ELF-1 (cell line): ENCODE measurements around the gene NADK.

Experiments
- DNase-seq: peaks from one replicate; pipeline ENCODE4 v3.0.0-alpha.2; 2016; ENCODE audit warnings: low read depth, low spot score

NADK gene

DNA sequence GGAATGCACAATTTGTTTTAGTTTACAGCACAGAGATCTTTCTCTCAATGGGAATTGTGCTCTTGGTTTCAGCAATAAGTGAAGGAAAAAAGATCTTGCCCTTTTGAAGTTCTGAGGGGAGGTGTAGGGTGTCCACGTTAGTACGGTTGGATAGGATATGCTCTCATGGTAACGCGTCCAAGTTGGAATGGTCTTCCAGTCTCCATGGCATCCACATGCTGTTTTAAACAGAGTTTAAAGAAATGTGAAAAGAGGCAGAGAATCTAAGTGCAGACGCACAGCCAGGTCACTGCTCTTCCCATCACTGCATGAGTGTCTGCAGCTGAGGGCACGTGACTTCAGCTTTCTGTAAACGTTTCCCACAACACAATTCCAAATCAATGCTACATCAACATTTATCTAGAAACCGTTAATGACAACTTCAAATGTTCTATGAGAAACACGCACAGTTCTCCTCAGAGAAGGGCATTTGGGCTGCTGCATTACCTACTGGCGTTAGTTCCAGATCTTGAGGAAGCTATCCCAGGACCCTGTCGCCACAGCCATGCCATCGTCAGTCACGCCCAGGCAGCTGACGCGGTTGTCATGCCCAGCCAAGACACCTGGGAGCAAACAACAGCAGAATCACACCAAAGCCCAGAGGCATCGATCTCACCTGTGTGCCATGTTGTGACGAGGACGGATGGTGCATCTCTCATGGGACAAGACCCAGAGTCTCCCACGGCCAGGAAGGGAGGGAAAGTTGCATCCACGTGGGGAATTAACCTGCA is 8.8 kb upstream of the NADK start:
- DNase-seq: no peak

DNA sequence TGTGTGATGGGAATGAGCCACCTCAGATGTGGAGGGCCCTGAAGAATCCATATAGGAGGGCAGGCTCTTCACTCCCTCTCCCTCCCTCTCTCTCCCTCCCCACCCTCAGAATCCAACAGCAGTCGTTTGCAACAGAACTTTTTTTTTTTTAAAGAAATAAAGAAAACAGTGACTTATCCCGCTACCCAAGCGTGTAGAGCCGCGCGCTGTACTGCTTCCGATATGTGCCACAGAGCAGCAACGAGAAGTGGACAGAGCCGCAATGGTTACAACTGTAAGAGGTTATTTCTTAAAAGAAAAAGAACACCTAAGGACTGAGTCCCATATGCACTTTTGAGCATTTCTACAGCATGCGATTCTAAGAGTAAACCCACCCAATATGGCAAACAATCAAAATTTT is 7.4 kb upstream of the NADK start:
- DNase-seq: no peak

DNA sequence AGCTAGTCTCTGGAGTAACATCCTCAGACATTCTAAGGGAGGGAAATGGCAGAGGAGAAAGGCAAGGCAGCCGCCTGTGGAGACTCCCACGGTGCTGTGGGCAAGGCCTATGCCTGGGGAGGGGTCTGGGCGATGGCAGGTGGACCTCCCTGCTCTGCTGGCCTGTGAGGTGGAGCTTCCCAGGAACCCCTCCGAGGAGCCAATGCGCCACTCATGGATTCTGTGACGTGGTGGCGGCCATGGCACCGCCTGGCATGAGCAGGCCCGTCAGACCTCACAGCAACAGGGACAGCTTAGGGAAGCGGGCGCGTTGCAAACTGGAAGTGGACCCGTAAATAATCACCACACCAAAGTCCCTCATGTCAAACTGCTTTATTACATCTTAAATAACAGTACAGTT is 6.7 kb upstream of the NADK start:
- no peak for DNase-seq

DNA sequence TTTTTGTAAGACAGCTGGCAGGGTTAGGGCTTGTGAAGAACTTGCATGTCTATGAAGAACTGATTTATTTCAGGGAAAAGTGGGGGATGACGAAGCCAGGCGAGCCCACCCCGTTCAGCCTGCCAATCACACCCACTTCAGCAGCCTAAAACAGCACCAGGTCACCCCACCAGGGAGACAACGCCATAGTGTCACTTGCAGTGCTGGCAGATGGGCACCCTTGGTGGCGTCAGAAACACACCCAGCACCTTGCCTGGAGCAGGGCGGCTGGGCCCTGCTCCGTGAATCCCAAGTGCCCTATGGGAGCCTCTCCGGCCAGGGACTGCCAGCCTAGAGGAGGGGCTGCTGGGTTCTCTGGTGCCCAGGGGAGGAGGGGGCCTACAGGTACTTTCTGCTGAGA is 5.0 kb upstream of the NADK start:
- peak; percentile 18 for DNase-seq

DNA sequence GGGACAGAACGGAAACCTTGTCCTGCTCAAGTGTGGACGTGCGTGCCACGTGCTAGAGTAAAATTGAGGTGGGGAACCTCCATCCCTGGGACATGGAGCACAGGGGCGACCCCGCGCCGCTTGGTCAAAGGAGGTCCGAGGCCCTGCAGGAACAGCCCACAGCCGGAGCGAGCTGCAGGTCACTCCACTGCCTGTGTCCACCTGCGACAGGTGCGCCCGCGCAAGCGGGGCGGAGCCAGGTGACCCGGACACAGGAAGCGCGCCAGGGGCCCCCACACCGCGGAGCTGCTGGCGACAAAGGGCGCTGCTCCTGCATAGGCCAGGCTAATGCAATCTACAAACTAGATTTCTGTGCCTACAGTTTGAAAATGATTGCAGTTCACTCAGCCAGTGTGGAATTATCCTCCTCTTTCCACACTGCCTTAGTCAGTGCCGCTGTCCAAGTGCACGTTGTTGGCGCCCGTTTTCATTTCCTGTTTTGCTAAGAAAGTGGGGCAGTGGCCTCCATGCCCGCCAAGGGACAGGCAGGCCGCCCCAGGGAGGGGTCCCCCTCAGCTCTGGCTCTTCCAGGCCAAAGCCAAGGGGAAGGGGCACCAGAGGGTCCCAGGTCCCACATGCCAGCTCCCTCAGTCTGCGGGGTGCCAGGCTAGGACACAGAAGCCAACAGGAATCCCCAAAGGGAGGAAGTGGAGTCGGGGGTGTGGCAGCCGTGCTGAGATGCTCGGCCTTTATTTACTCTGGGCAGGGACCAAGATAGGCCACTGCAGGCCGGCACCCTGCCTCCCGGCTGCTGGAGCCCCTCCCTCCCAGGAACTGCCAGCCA is 4.3 kb upstream of the NADK start:
- peak; percentile 37 for DNase-seq

DNA sequence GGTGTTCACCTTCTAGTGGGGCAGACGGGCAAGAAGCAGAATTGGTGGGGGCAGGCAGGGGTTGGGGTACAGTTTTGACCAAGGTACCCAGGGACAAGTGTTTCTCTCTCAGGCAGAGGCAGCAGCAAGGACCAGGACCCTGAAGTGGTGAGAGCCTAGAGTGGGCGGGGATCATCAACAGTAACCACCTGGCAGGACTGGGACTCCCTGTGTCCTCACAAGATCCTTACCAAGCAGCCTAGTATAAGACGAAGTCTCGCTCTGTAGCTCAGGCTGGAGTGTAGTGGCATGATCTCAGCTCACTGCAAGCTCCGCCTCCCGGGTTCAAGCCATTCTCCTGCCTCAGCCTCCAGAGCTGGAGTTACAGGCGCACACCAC is 3.2 kb upstream of the NADK start:
- peak; percentile 36 for DNase-seq

DNA sequence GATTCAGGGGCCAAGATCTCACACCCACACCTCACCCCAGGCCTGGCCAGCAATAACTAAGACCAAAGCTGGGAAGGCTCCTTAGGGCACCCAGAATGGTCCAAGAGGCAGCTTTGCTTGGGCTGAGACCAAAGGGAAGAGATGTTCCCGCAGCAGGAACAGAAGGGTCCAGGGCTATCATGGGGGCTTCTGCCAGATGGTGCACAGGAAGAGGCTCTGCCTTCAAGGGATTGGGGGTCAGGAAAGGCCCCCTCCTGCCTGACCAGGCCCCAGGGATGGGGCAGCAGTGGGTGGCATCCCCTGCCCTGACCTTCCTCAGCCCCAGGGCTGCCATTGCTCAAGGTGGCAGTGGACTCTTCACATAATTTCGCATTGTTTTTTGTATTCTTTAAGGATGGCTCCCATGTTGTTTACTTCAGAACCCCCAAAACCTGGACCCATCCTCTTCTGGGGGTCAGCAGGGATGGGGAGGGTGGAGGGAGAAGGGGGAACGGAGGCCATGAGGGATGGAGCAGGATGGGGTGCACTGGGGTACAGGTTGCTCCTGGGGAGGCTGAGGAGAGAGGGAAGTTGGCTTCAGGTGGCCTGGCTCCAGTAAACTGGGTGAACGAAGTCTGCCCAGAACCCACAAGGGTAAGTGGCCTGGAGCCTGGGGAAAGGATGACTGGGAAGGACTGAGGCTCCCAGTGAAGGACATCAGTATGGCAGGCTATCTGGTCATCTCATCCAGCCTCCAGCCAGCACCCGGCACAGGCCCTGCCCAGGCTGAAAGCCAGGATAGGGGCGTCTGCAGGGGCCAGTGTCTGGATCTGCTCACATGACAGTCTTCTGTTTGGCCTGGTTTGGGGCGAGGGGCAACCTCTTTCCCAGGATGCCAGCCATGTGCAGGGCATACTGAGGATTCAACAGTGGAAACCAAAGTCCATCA is 2.6 kb upstream of the NADK start:
- peak; percentile 23 for DNase-seq

DNA sequence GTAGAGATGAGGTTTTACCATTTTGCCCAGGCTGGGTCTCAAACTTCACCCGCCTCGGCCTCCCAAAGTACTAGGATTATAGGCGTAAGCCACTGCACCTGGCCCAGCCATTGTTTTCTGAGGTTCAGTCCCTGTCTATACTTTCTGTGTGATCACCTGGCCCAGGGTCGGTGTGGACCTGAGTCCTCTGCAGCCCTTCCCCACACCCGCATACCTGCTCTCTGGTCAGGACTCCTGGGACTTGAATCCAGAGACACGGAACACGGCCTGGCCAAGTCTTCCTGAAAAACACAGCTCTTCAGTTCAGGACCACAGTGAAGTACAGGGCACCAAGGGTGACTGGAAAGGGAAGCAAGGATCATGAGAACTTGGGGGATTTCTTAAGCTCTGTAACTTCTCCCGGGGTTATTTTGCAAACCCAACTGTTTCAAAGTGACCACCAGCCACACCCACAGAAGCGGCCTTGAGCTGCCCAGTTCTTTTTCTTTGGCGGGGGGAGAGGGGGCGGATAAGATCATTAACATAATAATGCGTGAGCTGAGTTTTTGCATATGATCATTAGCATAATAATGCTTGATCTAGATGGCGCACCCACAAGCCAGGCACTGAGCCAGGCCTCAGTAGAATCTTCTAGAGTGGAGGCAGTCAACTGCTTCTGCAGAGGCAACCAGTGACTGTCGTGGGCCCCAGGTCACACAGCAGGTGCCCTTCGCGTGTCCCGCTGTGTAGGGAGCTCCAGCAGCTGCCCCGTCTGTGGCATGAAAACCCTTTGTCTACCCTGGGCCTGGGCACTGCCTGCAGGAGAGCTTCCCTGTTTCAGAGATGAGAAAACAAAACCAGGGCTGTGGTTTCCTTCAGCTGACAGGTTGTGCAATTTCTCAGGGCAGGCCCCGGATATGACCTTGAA is 1.7 kb upstream of the NADK start:
- DNase-seq: peak; percentile 73

DNA sequence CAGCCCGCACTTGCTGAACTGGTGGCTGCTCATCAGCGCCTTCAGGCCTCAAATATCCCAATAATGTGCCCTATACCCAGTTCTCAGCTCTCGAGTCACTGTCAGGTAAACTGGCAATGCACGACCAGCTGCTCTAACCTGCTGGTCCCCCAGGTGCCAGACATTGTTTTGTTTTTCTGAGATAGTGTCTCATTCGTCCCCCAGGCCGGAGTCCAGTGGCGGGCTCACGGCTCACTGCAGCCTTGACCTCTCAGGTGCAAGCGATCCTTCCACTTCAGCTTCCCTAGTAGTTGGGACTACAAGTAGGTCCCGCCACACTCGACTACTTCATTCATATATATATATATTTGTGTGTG is 1.0 kb upstream of the NADK start:
- no peak for DNase-seq

DNA sequence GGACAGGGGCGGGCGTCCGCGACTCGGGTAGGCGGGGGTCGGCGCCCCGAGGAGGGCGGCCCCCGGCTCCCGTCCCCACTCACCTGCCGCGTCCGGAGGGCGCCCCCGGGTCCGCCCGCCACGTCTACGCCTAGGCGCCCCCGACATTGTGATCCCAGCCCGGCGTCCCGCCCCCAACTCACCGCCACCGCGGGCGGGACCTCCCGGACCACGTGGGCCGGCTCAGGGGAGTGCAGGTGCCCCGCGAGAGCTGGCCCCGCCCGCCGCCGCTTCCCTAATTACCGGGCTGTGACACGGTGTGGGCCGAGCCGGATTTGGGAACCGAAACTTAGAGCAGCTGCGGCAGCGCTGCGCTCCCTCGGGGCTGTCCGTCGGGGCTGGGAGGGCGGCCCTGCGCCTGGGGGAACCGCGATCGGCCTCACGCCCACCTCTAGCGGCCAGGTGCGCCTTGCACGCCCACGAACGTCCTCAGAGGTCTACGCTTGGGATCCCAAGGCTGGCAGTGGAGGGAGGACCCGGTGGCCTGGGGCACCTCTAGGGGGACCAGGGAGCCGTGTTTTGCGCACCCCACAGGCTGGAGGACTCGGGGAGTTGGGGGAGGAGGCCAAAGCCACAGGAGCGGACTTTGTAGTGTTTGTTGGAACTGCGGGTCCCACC is 521 bp upstream of the NADK start:
- DNase-seq: peak; percentile 89

DNA sequence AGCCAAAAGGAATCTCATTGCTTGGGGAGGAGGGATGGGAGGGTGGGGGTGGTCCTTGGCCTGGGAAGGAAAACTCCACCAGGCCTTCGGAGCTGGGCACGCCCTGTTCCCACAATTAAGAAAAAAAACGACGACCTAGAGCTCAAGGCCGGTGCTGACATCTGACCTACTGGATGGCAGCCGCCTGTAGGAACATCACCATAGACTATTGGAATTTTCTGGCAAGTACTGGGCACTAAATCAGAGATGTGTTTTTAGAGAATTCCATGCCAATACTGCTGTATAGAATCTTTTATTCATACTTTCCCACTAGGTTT is 729 bp downstream of the NADK start:
- DNase-seq: peak; percentile 42

DNA sequence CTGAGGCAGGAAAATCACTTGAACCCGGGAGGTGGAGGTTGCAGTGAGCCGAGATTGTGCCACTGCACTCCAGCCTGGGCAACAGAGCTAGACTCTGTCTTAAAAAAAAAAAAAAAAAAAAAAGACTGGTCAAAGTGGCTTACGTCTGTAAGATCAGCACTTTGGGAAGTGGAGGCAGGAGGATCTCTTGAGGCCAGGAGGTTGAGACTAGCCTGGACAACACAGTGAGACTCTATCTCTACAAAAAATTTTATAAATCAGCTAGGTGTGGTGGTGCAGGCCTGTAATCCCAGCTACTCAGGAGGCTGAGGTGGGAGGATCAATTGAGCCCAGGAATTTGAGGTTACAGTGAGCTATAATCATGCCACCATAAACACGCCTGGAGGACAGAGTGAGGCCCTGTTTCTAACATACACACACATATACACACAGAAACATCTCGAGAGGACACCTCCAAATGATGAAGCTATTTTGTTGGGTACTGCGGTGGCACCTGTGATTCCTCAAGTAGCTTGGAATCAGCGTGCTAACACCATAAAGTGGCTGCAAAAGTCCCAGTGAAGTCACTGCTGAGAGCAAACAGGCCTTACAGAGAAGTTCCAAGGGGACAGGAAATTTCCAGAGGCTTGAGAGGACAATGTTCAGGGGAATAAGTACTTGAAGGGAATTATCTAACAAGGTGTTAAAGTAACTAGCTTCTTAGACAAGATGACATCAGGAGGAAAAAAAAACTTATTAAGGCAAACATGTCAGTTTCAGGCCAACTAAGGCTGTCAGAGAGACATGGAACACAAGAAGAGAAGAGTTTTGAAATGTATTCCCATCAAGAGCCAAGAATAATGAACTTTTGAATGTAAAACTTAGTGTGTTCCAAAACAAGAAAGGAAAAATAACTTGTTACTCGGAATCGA is 1.3 kb downstream of the NADK start:
- no peak for DNase-seq

DNA sequence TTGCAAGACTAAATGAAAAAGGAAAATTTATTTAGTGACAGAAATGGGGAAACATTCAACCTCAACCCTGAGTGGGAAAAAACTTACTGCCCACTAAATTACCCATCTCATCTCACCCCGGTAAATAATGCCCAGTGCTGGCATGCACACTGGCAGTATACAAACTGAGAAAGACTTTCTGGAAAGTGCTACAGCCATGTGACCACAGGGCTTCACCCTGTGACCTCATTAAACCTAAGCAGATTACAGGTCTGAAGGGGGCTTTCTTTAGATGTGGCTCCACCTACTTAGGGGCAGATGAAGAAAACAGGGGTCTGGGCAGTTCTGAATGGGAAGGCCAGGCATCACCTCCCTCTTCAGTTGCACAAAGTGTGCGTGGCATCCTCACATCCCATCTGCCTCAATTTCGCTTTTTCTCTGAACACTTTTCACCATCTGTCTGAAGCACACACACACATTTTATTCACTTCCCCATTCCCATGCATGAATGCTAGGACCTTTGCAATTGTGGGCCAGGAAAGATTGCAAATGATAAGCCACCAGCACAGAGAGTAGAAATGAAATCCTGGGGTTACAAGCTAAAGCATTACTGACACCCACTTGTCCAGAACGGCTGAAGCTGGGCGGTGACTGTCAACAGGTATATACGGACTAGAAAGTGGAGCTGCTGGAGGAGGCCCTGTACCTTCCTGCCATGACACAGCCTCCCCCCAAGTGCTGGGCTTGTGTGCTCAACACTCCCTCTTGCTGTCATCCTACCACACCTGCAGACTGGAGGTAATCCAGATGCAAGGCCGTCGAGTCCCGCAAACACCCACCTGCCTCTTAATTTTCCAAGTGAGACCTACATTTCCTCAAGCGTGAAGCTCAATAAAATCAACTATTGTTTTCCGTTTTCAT is 2.7 kb downstream of the NADK start:
- DNase-seq: peak; percentile 17

DNA sequence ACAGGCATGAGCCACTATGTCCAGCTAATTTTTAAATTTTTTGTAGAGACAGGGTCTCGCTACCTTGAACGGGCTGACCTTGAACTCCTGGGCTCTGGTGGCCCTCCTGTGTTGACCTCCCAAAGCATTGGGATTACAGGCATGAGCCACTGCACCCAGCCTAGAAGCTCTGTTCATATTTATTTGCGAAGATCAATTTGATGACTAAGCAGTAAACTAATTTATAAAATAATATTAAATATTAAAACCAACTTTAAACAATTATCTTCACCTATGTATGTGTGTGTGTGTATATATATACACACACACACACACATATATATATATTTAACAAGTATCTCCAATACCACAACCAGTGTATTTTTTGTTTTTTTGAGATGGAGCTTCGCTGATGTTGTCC is 4.4 kb downstream of the NADK start:
- no peak for DNase-seq

DNA sequence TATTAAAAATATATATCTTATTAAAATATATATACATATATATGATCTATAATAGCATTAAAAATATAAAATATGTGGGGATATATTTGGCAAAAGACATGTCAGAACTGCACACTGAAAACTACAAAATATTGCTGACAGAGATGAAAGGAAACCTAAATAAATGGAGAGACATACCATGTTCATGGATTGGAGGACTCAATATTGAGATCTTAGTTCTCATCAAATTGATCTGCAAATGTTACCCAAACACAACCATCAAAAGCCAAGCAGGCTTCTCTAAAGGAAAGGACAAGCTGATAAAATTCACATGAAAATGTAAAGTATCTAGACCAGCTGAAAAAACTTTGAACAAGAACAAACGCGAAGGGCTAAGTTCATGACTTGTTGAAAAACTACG is 7.2 kb downstream of the NADK start:
- DNase-seq: no peak

DNA sequence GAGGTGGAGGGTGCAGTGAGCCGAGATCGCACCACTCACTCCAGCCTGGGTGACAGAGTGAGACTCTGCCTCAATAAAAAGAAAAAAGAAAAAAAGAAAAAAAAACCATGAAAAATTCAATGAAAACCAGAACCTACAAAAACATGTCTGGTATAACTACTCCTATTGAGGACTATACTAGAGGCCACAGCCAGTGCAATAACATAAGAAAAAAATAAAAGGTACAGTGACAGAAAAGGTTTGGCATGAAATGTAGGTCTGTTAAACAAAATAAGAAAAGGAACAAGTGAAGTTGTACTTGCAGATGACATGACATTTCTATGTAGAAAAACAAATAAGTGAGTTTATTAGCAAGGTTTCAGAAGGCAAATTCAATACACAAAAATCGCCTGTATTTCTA is 8.2 kb downstream of the NADK start:
- DNase-seq: no peak

DNA sequence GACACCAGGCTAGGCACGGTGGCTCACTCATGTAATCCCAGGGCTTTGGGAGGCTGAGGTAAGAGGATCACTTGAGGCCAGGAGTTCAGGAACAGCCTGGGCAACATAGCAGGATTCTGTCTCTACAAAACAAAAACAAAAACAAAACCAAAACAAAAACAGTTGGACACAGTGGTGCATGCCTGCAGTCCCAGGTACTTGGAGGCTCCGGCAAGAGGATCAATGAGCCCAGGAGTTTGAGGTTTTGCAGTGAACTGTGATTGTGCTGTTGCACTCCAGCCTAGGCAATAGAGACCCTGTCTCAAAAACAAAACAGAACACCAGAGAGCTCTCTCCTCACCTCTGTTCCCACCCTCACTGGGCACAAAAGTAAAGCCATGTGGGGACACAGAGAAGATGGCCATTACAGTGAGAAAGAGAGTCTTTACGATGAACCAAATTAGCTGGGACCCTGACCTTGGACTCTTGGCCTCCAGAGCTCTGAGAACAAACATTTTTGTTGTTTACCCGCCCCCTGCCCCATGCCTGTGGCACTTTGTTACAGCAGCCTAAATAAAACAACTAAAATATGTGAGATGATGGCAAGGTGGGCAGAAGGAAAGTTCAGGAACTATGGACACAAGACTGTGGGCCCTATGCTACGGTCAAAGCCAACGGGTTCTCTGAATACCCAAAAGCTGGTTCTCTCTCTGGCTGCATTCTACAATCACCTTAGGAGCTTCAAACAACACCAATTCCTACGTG is 9.8 kb downstream of the NADK start:
- DNase-seq: no peak

DNA sequence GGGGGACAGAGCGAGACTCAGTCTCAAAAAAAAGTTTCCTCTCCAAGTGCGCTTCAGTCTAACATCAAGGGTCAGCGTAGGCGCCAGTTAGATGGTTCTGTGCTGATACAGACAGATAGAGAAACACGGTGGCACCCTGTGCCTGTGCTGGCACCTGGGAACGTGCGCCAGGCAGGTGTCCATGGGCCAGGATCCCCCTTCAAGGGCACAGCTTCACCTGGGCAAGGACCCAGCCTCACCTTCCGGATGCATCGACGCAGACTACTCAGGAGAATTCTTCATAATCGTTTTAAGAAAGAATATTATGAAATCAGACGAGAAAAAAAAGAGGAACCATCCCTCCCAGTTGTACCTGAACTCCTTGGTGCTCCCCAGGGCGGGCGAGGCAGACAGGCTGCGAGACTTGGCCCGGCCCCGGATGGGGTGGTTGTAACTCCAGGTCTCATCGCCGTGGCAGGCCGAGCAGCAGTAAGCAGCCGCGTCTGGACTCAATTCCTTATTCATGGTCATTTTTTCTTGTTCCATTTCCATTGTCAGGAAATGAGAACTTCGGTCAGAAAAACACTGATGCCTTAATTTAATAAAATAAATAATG is 13.3 kb downstream of the NADK start:
- no peak for DNase-seq
